ENCODE results near the gene STX7.
A peak's percentile ranks its signal among the peaks of the same experiment; 100 is the strongest.

The STX7 gene

DNA sequence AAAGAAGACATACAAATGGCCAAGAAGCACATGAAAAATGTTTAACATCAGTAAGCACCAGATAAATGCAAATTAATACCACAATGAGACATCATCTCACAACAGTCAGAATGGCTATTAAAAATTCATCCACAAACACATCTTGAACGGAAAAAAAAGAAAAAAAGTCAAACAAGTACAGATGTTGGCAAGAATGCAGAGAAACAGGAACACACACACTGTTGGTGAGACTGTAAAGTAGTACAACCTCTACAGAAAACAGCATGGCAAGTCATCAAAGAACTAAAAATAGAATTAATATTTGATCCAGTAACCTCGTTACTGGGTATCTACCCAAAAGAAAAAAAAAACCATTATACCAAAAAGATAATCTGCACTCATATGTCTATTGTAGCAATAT is 6.5 kb downstream of the STX7 start:
- DNase-seq = no peak

DNA sequence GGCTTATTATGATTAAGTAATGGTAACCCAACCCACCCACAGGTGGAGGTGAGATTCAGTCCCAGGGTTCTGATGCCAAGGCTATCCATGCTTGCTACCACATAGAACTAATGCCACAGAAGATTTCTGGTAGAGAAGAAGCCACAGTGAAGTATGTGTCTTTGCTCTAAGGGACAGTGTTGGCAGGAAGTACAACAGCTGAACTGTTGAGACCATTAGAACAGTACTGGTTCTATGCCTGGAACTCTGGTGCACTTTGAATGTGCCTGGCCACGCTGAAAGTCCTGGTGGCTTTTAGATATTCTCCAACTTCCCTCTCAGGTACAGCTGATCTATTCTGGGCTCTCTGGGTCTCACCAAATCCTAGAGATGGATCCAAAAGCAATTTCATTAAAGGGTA is 7.8 kb downstream of the STX7 start:
- DNase-seq = no peak

DNA sequence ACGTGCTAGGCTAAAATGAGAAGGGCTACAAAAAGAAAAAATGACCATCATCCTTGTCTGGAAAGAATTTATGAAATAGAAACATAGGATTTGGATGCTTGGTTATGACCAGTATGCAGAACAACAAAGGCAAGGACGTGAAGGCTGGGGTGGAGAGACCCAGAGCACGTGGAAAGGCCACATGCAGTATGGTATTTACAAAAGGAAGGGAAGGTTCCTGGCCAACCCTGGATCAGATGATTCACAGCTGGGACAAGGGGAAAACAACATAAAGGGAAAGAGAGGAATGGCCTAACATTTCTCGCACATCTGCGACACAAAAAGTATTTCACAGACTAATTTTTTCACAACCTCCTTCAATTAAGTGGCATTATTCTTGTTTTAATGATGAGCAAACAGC is 8.2 kb downstream of the STX7 start:
- no peak for DNase-seq

DNA sequence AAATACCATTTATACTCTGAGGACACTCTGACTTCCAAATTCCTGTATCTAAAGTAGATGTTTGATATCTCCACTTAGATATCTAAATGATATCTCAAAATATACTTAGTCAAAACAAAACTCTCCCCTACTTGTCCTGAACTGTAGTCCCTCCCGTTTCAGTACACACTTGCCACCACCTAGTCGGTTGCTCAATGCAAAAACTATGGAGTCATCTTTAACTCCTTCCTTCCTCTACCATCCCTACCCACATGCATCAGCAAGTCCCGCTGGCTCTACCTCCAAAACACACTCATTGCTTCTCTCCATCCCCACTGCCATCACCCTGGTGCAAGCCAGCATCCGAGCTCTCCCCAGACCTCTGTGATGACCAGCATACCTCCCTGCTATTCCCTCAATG is 13.2 kb downstream of the STX7 start:
- DNase-seq = no peak

DNA sequence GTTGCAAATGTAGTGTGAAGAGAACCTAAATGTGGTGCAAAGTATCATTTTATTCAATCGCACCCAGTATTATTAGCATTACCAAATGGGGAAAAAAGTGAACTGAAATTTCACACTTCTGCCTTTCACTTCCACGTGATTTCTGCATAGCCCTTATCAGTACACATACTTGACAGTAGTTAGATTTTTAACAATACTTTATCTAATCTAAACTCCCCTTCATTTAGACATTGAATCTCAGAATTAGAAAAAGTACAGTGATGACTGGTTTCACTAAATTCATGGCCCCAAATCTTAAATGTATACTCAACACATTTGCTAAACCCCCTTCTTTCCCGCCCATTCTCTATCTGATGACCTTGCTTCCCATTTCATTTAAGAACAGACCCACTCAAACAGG is 14.3 kb downstream of the STX7 start:
- no peak for DNase-seq

DNA sequence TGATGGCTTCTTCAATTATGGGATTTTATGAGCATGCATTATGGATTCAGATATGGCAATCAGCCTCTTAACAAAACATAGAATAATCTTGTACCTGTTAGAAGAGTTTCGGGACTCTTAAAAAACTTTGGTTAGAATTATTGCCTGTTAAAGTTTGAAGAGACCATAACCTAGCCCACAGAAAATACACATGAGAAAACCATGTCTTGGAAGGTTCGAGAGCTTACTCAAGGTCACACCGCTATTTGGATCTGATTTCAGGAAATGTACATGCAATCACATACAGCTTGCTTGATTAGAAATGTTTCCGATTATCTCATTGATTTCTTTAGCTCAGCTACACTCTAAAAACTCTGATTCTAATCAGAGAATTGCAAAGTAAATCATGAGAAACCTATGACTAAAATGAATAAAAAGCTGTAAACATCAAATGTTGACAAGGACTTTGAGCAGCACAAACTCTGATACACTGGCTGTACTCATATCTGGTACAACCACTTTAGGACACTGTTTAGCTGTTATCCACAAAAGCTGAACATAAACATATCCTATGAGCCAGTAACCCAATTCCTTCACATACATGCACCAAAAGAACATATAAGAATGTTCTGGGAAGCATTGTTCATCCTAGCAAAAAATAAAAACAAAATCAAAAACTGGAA is 16.3 kb downstream of the STX7 start:
- no peak for DNase-seq

DNA sequence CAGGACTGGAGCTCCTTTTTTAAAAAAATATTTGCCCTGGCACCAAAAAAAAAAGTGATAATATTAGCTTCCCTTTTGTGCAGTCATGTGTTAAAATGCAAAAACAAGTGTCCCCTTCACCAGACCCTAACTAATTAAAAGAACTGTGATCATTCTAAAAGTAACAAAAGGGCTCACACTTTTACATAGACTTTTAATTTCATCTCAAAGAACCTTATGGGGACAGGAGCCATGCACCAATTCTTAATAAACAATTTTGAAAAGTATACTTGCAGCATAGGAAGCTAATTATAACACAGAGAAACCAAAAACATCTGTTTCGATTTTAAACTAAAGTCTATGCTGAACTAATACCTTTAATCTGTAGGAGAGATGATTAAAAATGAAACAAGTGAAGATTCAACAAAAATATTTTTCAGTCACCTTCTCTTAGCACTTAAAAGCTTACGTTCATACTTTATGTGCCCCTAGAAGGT is 17.3 kb downstream of the STX7 start:
- DNase-seq = no peak

DNA sequence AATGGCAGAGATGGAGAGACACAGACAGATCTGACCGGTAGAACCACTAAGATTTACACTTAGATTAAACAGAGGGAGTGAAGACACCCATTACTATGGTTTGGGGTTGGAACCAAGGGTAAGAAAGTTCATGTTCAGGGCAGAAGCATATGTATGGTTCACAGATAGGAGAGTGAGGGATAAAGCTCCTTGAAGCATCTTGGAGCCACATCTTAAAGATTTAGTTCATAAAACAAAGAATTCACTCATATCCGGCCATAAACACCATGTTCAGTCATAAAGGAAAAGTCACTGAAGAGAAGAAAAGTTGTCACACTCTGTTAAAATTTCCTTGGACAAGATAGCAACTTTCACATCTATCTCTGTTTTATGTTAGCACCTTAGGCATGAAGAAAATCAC is 18.0 kb downstream of the STX7 start:
- no peak for DNase-seq

DNA sequence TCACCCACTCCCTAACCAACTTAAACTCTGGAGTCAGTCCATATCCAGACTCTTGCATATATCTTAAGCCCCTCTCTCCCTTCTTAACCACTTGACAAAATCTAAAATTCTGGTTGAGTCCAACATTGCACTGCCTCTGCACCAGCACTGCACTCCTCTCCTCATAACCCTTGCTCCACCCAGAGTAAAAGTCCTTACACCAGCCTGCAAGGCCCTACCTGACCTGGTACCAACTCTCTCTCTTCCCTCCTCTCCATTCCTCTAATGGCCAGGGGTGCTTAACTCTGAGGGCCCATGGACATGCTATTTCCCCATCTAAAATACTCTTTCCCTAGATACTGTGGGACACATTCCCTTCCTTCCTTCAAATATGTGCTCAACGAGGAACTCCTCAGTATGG is 21.0 kb downstream of the STX7 start:
- no peak for DNase-seq

DNA sequence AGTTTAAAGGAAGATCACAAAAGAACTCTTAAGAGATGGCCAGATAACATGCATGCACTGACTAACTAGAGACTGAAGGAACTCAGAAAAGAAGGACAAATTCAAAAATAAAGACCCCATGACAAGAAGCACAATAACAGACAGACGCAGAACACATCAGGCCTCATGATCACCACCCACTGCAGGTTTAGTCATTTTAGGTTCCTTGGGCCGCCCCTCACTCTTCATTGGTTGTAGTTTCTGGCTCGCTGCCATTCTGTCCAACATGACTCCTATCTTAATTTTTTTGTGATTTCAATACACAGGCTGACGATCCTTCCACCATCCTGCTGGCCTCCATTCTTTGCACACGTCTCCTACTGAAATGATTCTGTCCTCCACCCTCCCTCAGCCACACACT is 21.6 kb downstream of the STX7 start:
- DNase-seq = no peak

DNA sequence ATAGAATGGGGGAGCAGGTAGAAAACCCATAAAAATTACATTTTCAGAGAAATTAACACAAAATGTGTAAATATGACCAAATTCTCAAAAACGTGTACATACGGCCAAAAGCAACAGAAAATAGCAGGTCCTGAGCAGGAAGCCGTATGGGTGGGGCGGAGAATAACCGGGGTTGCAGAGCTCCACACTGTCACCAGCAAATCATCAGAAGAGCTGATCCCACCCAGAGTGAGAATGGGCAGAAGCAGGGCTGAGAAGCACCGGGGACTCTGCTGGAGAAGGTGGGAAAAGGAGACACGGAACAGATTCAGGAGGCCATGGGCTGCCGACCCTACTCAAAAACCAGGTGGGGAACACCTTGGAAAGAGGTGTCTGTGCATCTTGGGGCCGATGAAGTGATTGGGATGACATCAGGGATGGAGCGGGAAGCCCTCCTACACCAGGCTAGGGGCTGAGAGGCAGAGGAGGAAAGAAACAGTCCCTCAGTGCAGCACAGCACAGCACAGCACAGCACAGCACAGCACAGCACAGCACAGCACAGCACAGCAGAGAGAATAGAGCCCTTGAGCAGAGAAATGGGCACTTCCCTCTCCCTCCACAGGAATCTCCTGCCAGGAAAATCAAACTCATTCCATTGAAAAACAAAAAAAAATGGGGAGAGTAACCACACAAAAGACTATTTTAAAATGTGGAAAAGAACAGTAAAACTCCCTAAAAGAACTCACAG is 22.3 kb downstream of the STX7 start:
- DNase-seq = no peak

DNA sequence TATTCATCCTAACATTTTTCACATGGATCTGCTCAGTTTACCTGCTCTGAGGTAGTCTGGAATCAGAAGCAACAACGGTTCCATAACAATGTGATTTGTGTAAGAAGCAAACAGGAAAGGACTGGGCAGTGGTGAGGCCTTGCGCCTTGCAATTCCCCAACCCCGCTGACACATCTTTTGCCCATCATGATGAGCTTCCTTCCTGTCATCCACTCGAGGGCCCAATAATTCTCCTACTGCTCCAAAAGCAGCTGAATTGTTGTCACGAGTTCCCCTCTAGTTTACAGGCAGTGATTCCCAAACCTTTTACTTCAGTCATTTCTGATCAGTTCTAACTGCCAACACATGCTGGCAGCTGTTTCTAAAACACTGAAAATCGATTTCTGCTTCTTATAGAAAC is 22.9 kb downstream of the STX7 start:
- no peak for DNase-seq

DNA sequence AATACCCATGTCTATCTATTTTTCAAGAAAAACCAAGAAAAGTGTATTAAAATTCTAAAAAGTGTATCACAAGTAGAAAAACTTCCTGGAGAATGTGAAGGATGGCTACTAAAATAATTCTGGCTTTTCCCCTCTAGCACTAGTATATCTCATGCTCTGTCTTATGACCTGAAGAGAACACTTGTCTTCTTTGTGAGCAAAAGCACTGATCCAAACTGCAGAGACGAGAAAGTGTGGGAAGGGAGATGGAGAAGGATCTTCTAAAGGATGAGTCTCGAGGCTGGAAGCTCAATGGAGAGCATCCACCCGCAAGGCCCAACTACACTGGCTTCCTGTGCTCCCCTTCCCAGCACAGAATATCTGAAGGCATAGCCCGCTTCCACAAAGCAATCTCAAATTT is 23.5 kb downstream of the STX7 start:
- DNase-seq = no peak

DNA sequence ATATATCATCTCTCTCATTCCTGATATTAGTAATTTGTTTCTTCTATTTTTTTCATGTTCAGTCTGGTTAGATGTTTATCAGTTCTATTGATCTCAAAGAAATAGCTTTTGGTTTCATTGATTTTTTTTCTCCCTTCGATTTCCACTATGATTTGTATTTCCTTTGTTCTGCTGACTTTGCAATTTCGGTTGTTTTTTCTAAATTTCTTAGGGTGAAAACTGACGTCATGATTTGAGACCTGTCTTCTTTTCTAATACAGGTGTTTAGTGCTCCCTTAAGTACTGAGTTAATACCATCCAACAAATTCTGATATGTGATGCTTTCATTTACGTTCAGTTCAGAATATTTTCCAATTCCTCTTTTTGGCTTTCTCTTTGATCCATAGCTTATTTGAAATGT is 25.2 kb downstream of the STX7 start:
- DNase-seq = no peak

DNA sequence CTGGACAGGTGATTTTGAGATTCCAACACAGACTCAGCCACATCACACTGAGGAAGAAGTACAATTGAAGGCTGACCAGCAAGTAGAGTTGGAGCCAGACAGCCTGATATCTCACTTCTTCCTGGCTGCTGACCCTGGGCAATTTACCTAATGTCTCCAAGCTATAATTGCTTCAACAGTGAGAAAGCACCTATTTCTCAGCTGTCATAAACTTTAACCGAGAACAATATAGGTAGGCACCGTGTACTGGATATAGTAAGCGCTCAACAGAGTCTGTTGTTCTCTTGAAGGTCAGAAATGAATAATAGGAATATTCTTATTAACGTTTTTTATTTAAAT is 28.3 kb downstream of the STX7 start:
- no peak for DNase-seq

DNA sequence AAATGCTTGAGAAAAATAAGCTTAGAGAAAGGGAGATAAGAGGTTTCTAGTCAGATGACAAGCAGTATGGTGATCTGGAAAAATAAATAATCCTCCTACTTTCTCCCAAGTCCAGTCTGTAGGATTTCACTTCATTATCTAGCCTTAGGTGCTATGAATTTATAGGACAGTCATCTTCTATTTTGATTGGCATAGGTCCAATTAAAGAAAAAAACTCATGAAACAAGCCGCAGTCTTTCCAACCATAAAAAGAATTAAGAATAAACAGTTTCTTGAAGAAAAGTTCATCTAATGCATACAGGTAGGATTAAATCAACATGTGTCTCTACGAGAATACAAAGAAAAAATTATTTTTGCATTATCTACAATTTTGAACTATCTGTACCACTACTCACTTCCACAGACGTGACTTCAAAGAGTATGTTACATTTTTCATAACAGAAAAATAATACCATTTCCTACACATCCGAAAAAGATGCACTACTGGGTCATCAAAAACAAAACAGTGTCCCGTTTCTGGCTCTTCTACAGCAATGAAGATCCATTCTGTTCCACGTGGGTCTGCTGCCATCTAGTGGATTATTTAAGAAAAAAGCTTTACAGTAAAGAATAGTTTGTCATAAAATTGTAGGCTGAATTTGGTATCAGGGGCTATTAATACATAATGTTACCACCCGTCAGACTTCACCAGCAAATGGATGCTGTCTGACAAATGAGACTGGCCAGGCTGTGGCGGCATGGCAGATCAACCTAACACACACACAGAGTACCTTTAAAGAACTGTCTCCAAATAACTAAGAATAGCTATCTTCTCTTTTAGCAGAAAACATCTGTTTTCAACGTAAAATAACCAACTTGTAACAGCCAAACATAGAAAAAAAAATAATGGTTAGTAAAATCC is 28.9 kb downstream of the STX7 start:
- peak; percentile 58 to 89 (median 74) for DNase-seq

DNA sequence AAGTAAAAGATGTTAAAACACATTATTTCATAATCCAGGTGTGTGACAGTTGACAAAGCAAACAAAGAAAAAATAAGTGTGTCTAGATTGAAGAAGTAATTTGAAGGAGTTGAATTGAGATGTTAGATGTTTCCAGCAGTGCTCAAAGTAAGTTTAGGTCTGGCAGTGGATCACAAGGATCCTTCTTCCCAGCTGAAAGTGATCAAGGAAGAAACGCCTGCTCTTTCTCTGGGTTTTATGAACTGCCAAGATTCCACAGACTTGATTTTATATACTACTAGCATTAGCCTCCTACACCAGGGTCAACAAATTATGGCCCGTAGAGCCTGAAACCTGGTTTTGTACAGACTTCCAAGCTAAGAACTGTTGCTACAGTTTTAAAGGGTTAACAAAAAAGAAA is 30.3 kb downstream of the STX7 start:
- no peak for DNase-seq

DNA sequence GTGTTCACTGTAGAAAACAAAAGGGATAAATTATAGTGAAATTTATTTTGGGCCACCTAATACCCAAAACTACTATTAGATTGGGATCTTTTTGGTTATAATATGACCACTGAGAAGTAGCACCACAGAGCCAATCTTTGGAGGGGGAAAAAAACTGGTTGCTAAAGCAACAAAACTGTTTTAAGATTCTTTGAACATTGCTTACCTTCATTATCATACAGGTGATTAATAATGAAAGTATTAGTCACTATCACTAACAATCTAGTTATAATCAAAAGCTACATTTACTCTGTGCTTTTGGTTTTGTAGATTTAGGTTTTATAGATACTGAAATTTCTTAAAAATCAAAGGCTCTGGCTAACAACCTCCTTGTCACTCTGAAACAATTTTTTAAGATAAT is 31.7 kb downstream of the STX7 start:
- DNase-seq = no peak

DNA sequence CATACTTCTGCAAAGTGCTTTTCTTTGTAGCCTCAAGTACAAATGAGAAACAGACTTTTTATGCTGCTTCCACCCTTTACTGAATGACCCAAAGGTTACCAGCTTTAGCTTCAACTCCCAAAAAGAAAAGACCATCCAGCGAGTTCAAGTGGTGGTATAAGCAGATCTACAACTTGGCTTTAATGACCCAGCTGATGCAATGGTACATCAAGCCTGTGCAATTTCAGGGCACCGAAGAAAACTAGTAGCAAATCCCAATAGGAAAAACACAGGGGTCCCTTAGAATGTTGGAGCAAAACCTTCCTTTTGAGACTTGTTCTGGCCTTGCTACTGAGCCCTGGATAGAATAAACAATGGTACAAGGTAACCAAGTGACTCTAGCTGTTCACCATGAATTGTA is 33.8 kb downstream of the STX7 start:
- DNase-seq = no peak

DNA sequence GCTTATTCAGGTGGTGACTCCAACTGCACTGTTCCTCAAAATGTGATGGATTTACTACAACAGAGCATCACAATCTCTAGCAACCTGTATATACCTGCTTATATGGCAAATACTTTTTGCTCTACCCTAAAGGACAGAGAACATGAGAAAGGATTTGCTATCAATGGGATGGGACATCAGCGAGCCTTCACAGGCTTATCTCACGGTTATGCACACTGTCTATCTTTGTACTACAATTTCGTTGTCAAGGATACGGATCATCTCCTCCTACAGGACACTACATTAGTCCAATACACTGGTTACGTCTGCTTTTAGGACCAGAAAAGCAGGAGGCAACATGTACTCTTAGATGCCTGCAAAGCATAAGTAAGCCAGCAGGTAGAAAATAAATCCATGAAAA is 34.2 kb downstream of the STX7 start:
- DNase-seq = no peak

DNA sequence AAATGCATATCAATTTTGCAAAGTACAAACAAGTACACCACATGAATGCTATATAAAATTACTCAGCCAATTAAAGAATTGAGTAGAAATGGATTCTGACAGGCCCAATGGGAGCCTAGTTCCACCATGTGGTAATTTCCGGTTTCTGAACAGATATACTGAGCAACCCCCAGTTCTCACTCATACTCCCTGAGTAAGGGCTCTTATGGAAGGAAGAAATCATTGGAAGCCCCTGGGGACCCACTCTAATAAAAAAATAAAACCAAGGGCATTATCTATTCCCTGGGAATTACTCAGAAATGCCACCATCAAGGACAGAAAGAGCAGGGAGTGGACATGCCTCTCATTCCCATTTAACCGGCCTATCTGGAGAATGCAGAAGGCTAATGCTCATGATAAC is 34.6 kb downstream of the STX7 start:
- no peak for DNase-seq

DNA sequence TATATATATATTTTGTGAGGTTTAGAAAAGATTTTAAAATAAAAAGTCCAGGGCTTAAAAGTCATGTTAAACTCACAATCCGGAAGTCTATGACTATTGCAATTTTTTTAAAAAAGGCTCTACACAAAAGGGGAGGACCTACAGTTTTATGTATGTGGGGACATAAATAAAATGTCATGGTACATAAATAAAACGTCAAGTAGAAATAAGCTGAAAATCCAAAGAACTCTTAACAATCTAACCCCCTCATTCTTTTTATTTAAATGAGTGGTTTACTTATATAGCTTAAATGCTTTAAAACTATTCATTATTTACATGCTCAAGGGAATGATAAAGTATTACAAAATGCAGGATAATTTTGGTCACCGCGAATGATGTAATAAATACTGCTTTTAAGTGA is 36.2 kb downstream of the STX7 start:
- no peak for DNase-seq

DNA sequence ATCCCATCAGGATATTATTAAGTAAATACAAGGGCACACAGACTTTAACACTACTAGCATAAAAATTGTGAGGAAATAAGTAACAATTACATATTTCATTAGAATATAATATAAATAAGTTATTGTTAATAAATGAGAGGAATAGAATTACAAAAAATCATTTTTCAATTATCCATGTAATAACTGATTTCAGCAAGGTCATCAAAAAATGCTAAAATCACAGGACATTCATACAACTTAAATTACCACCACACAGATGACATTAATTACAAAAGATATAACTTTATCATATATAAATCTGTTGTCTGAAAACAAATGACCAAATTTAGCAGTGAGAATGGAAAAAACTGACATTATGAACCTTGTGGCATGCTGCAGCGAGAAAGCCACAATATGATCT is 37.0 kb downstream of the STX7 start:
- no peak for DNase-seq

DNA sequence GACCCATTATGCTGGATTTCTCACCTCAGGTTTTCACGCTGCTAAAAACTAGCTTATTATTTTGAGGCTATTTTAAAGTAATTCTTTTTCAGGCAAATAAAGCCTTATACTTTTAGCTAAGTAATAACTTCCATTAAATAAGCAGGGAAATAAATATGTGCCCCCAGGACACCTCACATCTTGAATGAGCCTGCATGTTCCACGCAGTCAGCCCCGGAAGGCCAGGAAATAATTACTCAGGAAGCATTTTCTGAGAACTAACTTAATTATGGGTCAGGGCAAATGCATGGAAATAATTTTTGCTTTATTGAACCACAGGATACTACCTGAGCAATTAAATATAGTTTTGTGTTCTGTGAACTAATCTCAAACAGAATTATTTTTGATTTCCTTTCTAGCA is 41.1 kb downstream of the STX7 start:
- peak in 2 of 3 experiments; percentile 50 to 79 for DNase-seq

All from NCI-H1417 (cell line).